Stimulated activated CD8-positive, alpha-beta memory T cell treated with anti-CD3 and anti-CD28 coated beads, Interleukin-15, amount 100 ng/mL, for 24 hours (primary cell): ENCODE data around the gene POFUT2.
"Not testable (repeated sequence)": the region's sequence is repeated elsewhere in the genome, so short reads cannot be mapped to it uniquely, and the experiment has no call there.

Experiments
- DNase-seq: peaks from one replicate; pipeline ENCODE4 v3.0.0-alpha.2; 2020; ENCODE audit warnings: low read depth

Gene POFUT2

DNA sequence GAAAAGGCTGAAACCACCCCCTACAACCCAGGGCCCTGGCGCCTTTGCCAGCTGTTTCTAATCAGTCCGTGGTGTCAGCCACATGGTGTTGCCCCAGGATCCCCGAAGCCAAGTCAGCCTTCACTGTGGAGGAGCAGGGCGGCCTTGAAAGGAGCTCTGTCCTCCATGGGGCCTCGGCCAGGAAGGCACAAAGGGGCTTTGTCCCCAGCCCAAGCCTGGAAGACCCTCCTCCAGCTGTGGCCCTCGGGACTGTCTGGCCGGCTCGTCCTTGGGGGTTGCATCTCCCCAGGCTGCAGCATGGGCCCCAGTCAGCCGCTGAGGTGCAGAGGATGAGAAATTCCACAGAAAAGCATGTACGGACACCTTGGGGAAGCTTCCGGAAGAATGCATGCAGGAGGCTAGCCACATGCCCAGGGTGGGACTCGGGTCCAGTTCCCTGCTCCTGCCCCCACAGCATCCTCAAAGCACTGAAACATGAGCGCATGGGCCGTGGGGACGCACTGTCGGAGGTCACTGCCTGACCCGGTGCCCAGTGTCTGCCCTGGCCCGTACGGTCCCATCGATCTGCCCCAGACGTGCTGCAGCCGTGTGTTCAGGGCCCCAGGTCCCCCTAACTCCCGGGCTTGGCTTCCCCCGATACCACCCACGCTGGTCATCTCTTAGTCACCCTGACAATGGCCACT, 38.6 kb upstream of the POFUT2 start:
- DNase-seq = no peak

DNA sequence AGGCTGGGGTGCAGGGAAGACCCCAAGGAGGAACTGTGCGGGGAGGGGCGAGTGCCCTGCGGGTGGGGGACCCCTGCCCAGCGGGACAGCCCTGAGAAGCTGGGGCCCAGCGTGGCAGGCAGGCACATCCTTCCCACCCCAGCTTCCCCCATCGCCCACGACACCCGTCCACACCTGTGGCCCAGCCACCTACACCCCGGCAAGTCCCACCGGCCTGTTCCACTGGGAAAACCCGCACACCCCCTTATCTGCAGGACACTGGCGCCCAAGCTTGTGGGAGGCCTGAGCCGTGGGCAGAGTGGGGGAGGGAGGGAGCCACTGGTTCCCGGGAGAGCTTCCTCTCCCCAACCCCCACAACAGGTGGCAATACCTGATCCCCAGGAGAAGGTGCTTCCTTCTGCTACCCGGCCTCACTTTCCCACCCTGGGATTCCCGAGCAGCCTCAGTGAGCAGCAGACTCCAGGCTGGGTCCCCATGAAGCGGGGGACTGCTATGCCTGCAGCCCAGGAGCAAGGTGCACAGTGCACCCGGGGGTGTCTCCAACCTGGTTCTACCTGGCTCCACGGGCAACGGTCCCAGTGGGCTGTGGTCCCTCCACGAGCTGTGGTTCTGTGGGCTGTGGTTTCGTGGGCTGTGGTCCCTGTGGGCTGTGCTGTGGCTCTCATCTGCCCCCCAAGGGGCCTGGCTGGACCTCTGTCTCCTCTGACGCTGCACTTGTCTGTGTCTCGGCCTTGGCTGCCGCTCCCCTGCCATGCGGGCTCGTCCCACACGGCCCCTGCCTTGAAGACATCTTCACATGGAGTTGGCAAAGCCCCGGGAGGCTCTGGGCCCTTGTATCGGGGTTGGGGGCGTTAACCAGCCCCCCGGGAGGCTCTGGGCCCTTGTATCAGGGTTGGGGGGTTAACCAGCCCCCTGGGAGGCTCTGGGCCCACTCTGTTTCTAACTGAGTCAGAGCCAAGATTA, 37.8 kb upstream of the POFUT2 start:
- DNase-seq = no peak

DNA sequence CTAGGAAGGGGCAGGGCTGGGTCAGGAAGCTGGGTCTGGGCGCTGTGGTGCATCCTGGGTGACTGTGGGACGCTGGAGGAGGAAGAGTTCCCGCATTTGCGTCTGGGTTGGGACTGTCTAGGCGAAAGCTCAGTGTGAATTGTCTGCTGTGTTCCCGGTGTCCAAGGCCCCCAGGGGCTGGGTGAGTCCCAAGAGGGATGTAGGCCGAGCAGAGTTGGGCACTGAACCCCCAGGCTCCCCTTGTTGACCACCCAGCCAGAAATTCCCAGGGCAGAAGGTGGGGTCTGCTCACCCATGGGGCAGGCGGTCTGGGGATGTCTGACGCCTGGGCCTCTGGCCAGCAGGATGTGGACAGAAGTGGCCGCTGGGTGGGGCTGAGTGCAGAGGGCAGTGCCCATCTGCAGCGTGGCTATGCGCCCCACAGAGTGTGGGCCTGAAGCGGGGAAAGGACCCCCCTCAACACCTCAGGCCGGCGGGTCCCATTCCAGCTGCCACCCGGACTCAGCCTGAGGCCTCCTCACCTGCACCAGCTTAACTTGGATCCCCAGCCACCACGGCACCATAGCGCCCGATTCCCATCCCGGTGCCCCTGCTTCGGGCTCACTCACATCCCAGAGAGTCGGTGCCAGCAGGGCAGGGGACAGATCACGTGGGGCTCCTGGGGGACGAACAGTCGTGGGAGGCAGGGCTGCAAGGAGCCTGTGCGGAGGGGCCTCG, 37.0 kb upstream of the POFUT2 start:
- no peak for DNase-seq

DNA sequence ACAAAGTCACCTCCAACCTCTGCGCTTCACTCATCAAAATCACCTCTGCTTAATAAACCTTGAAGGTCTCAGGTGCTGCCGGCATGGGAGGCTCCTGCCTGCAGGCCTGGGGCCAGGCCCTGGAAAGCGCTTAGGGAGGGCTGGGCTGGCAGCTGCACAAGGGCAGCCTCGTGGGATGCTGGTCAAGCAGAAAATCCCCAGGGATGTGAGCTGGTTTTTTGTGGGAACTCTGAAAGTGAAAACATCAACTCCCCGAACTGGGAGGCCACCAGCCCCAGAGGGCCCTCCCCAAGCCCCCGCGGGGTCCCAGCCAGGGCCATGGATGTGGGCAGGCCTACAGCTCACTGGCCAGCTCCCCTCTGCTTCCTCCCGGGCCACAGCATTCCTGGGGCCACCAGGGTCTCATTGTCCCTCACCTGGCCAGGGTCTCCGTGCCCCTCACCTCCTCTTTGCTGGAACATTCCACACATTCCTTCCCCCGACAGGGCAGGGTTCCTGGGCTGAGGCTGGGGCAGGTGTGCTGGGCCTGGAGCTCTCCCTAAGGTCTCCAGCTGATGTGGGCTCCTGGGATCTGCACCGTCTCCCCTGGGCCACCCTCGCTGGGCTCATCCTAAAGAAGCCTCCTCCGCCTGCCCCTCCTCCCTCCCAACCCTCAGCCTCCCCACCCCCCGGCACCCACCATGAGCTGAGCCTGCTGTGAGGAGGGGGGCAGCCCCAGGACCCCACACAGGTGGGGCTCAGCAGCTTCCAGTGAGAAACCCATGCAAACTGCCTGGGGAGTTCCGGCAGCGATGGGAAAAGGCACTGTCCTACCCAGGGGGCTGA, 36.0 kb upstream of the POFUT2 start:
- DNase-seq = no peak

DNA sequence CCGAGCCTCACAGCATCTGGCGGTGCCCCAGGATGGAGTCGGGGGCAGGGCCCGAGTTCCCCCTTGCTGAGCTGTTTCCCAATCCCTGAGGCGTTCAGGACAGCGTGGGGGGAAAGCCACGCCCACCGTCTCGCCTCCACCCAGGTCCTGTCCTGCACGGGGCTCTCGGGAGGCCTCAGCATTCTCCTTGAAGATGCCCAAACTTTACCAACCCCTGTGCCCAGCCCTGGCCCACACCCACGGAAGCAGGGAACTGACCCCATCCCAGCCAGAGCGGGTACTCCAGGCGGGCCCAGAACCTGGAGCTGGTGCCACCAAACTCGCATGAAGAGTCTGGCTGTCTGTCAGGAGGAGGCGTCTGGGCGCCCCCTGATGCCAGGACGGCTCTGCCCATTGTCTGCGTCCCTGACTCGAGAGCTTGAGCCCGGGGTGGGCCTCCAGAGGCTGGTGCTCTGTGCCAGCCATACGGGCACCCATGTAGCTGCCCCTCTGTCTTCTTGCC, 35.3 kb upstream of the POFUT2 start:
- DNase-seq = no peak

DNA sequence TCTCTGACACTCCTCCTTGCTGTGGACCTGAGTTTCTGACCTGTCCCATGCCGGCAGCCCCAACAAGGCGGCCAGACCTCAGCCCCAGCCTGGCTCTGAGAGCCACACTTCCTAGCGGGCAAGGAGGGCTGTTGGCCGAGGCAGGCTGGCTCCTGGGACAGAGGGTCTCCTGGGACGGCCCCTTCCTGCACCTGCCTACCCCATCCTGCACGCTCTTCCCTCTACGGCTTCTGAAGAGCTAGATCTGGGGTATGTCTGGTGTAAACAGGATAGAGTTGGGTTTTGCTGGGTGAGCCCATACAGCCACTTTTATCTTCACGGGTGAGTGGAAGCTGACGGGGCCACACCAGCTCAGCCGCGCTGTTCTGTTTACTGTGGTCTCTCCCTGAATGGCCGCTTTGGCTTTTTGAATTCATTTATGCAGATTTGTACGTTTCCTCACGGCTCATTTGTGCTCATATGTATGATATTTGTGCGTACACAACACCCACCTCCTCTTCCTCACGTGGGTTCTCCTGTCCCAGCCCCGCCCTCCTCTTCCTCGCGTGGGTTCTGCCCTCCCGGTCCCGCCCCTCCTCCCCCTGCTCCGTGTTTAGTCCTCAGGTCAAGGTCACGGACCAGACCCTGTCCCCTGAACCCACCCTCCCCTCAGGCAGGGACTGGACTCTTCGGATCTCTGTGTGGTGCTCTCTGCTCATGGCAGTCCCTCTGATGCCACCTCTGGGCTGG, 34.7 kb upstream of the POFUT2 start:
- DNase-seq = no peak

DNA sequence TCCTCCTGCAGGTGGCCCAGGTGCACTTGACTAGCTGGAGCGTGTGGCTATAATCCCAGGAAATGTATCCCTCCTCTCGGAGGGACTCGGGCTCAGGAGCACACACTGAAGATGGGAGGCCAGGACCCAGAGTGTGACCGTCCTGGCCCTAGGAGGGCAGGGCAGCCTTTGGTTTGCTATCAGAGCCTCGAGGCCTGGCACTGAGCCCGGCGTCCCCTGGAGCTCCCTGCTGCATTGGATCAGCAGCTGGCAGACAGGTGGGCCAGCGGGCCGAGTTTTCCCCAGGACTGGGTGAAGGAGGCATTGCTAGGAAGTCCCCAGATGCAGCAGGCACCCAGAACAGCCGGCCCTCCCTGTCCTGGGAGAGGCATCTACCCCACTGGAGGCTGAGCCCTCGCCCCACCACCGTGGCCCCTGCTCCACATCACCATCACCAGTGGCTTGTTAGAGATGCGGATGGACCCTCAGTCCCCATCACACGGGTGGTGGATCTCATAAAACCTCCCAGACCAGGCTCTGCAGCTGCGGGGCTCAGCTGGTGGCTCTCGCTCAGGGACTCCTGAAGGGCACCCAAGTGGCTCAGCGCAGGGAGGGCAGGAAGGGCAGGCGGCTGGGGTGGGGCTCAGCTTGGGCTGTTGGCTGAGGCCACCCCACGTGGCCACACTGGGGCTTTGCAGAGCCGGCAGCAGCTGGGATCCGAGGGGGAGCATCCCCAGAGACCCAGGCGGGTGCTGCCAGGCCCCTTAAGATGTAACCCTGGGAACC, 32.7 kb upstream of the POFUT2 start:
- no peak for DNase-seq

DNA sequence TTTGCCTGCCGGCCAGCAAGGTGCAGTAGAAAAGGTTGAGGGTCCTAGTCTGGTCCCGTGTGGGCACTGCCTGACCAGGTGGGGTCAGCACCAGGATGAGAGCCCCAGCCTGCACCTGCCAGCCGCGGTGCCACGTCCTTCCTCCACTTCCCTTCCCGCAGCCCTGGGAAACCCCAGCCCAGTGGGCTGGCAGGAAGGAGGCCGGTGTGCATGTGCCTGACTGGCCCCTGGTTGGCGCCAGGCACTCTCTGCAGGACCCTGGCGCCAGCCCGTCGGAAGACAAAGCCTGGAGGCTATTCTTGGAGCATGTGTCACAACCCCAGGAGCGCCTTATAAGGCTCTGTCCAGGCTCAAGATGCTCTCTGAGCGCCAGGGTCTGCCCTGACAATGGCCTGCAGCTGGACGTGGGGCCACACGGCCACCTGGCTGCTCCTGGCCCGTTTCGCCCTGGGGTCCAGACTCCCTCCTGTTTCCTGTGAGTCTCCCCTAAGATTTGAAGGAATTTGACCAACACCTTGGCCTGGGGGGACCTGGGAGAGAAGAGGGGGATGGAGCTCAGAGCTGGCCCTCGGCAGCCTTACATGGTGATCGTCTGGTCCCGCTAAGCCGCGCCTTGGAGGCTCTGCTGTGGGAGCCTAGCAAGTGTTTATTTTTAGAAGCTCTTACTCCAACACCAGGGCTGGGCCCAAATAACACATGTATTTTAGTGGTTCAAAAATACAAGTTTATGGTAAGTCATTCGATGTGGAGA, 31.9 kb upstream of the POFUT2 start:
- DNase-seq = no peak

DNA sequence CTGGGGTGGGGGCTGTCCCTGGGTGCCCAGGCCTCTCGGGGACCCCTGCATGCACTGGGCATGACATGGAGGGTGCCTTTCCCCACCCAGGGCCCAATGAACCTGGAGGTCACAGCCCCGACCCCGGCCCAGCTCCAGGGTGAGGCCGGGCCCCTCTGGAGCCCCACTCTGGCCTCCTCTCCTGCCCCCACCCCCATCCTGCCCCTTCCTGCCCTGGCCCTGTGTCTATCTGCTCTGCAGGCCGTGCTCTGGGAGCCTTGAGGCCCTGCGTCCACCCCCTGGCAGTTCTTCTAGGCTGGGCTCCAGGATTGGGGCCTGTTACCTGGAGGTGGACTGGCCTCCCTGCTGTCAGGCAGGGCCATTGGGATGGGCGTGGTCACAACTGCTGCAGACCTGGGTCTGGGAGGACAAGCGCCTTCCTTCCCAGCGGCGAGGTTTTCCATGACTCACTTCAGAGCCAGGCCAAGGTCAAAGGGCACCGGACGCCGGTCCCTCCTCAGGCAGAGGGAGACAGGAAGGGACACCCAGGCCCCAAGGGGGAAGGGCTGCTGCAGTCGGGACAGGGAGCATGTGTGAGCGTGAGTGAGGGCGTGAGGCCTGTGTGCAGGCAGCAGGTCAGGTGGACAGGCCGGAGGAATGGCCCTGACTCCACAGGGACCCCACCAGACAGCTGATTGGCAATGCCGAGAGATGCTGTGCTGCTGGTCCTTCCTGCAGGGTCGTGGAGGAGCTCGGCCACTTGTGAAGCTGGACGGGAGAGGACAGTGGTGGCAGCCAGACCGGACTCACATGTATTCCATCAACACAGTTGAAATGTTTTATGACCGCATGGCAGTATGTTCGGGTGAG, 31.1 kb upstream of the POFUT2 start:
- DNase-seq = no peak

DNA sequence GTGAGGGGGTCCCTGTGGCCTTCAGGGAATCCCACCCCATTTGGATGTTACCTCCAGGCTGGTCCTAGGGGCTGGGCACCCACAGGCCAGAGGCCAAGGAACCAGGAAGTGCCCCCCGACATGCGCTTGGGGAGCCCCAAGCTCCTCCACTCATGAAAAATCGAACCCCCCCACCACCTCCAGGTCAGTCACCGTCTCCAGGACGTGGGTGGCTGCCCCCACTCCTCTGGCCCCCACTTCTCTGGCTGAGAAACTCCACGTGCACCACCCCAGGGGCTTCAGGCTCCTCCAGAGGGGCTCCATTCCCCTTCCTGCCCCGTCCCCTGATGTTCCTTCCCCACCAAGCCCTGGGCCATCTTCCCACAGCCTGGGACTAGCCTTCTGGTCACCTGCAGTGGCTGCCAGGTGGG, 30.5 kb upstream of the POFUT2 start:
- no peak for DNase-seq

DNA sequence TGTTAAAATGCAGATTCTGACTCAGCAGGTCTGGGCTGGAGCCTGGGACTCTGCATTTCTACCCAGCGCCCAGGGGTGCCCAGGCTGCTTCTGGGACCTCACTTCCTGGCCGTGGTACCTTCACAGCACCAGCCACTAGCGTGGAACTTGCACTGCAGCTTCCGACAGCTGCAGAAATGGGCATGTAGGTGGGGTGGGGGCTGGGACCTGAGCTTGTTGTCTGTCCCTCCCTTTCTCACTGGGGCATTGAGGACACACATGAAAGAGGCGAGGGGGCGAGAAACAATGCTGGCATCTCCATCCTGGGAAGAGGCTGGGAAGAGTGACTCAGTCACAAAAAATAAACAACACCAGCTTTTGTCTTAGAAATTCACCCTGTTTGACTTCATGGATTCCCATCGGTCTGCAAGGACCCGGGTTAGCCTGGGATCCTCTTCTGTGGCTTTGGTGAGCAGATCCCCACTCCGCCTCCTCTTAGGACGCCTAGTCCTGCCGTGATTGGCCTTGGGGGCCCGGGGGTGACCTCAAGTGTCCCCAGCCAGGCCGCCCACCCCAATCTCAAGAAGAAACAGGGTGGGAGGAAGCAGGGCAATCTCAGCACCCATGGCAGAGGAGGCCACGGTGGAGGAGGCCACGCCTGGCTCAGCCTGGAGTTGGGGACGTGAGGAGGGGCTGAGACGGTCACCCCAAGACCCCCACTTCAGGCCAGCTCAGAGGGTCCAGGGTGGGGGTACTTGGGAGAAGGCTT, 29.9 kb upstream of the POFUT2 start:
- no peak for DNase-seq

DNA sequence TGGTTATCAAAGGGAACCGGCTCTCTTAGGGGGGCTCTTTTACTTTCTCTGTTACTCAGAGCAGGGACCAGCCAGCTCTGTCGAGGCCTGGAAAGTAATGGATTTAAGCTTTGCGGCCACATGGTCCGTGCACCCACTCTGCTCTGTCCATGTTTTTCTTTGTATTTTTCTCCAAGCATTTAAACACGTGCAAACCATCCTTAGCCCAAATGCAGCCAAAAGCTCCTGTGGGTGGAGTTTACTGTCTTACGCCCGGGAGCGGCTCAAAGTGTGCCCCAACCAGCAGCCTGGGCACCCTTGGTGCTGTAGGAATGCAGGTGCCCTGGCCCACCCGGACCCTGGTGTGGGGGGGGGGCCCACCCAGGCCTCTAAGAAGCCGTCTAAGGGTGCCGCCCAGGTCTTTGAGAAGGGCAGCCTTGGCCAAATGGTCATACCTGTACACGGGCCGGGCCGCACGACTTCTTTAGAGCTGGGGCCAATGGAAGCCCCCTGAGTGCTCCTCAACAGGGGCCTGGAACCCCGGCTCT, 29.2 kb upstream of the POFUT2 start:
- no peak for DNase-seq

DNA sequence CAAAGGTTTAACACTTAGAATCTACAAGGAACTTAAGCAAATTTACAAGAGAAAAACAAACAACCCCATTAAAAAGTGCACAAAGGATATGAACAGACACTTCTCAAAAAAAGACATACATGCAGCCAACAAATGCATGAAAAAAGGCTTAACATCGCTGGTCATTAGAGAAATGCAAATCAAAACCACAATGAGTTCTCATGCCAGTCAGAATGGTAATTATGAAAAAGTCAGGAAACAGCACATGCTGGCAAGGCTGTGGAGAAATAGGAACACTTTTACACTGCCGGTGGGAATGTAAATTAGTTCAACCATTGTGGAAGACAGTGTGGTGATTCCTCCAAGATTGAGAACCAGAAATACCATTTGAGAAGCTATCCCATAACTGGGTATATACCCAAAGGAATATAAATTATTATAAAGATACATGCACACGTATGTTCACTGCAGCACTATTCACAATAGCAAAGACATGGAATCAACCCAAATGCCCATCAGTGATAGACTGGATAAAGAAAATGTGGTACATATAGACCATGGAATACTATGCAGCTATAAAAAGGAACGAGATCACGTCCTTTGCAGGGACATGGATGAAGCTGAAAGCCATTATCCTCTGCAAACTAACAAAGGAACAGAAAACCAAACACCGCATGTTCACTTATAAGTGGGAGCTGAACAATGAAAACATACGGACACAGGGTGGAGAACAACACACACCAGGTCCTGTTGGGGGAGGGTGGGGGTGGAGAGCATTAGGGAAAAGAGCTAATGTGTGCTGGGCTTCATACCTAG, 28.2 kb upstream of the POFUT2 start:
- DNase-seq = not testable (repeated sequence)

DNA sequence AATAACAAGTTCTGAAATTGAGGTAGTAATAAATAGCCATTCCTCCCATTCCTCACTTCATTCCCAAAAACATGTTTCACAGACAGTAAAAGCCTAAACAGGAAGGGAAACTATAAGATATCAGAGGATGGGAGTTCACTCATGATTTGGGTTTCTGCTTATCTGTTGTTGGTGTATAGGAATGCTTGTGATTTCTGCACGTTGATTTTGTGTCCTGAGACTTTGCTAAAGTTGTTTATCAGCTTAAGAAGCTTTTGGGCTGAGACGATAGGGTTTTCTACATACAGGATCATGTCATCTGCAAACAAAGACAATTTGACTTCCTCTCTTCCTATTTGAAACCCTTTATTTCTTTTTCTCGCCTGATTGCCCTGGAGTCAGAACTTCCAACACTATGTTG, 26.0 kb upstream of the POFUT2 start:
- no peak for DNase-seq

DNA sequence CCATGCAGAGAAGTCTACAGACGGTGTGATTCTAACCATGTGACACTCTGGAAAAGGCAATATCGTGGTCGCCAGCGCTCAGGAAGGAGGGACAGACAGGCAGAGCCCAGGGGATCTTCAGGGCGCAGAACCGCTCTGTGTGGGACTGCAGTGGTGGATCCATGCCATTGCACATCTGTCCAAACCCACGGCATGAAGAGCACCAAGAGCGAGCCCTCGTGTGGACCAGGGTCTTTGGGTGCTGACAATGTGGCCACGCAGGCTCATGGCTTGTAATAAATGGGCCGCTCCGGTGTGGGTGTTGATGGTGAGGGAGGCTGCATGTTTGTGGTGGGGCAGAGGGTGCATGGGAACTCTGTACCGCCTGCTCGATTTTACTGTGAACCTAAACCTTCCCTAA, 25.3 kb upstream of the POFUT2 start:
- DNase-seq = no peak

DNA sequence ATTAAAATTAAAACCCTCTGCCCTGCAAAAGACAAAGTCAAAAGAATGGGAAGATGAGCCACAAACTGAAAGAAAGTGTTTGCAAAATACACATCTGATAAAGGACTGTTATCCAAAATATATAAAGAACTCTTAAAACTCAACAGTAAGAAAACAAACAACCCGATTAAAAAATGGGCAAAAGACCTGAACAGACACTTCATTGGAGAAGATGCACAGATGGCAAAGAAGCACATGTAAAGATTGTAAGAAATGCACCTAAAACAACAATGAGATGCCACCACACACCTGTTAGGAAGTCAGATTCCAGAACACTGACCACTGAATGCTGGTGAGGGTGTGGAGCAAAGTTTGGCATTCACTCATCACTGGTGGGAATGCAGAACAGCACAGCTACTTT, 24.6 kb upstream of the POFUT2 start:
- no peak for DNase-seq

DNA sequence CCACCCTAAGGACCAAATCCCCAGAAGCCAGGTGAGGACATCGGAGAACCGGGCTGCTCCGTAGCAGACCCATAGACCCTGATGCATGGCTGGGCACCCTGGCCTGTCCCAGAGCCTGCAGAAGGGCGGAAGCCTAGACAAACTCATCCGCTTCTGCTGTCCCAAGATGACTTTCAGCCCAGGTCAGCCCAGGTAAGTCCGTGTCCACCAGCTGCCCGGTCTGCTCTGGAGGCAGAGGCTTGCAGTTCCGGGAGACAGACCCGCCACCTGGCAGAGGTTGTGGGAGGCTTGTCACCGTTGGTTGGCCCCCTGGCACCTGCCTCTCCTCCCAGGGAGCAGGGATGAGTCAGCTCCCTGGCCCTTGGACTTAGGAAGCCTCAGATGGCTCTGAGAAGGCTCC, 22.8 kb upstream of the POFUT2 start:
- DNase-seq = no peak
